Peyer's patch (tissue), 4 donors: ENCODE data around the gene CELSR1. TPM values are rescaled to one million over a fixed set of nuclear protein-coding genes. Genes with fewer than 3 reads are reported as not detected.
A peak's percentile ranks its signal among the peaks of the same experiment; 100 is the strongest.

ENCODE experiments used
- DNase-seq, 3 donors: peaks; one replicate each; pipeline ENCODE4 v3.0.0-alpha.2; 2017 to 2019
- H3K27ac ChIP-seq, 4 donors: fragments of 200-600 bp; sonication (generic); one replicate each; pipeline ENCODE4 v1.5.1; 2016 to 2019
- H3K27me3 ChIP-seq, 2 donors: fragments of 200-600 bp; sonication (generic); one replicate each; pipeline ENCODE4 v1.5.1; 2019
- H3K36me3 ChIP-seq, 3 donors: fragments of 200-600 bp; sonication (generic); one replicate each; pipeline ENCODE4 v1.5.1; 2016 to 2019
- H3K4me1 ChIP-seq, 4 donors: fragments of 200-600 bp; sonication (generic); one replicate each; pipeline ENCODE4 v1.5.1; 2016 to 2019
- H3K4me3 ChIP-seq, 4 donors: fragments of 200-600 bp; sonication (generic); 1 replicate in 3 of 4; 2 replicates in 1 of 4; pipeline ENCODE4 v1.5.1; 2016 to 2019; ENCODE audit warnings: mild to moderate bottlenecking in 1 of 4
- H3K9me3 ChIP-seq, 4 donors: fragments of 200-600 bp; sonication (generic); one replicate each; pipeline ENCODE4 v1.5.1; 2016 to 2019; ENCODE audit warnings: mild to moderate bottlenecking in 1 of 4
- POLR2A ChIP-seq, 2 donors: fragments of 450-650 bp; IDR thresholded peaks; one replicate each; pipeline ENCODE4 v1.5.1; 2017; ENCODE audit warnings: antibody characterized with exemption in 2 of 2, mild to moderate bottlenecking in 2 of 2, moderate library complexity in 2 of 2
- total RNA-seq, 4 donors: library from RNA; depleted of rRNA; stranded (reverse); fragments of >200 nt; gene quantifications; one replicate each; pipeline ENCODE4 v1.1.0, GENCODE V29; 2016
- TF ChIP-seq, protein P1 (sequence below), 6 experiments: fragments of 450-650 bp in 4 of 6; fragments of 200-600 bp in 2 of 6; sonication (generic) in 1 of 6; IDR thresholded peaks; one replicate each; pipeline ENCODE4 v1.5.1; 2017 to 2019; ENCODE audit warnings: antibody characterized with exemption in 6 of 6, mild to moderate bottlenecking in 3 of 6, moderate library complexity in 1 of 6

CELSR1 gene
- total RNA-seq, 4 donors from 2014 or later: 1.1 to 22.3 (median 1.5) TPM

DNA sequence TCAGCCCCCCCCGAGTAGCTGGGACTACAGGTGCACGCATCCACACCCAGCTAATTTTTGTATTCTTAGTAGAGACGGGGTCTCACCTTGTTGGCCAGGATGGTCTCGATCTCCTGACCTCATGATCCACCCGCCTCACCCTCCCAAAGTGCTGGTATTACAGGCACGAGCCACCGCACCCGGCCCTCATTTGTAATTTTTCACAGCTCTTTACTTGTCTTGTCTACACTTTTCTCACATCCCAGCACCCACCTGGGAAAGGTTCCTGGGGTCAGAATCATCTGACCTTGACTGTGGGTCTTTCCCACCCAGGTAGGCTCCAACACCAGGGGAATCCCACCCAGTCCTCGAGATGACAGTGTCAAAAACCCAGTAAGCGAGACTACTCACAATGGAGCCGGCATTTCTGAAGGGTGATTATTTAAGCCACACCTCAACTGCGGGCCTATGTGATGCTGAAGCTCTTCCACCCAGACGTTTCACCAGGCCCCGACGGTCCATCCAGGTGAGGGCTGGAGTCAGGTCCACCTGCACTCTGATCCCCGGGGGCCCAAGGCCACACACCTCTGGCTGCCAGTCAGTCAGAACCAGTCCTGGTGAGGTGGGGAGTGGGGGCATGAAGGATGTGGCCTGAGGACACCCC, 23.4 kb downstream of the CELSR1 start:
- no peaks in the 10 kb centered on the region for H3K27me3 ChIP-seq
- no peak overlapping the region for H3K4me3 ChIP-seq
- no peak for DNase-seq
- H3K27ac ChIP-seq: no peak overlapping the region
- no peaks in the 10 kb centered on the region for H3K9me3 ChIP-seq
- TF ChIP-seq POLR2A (IDR thresholded peaks at IDR 0.05): no peak
- TF ChIP-seq, protein P1, sequence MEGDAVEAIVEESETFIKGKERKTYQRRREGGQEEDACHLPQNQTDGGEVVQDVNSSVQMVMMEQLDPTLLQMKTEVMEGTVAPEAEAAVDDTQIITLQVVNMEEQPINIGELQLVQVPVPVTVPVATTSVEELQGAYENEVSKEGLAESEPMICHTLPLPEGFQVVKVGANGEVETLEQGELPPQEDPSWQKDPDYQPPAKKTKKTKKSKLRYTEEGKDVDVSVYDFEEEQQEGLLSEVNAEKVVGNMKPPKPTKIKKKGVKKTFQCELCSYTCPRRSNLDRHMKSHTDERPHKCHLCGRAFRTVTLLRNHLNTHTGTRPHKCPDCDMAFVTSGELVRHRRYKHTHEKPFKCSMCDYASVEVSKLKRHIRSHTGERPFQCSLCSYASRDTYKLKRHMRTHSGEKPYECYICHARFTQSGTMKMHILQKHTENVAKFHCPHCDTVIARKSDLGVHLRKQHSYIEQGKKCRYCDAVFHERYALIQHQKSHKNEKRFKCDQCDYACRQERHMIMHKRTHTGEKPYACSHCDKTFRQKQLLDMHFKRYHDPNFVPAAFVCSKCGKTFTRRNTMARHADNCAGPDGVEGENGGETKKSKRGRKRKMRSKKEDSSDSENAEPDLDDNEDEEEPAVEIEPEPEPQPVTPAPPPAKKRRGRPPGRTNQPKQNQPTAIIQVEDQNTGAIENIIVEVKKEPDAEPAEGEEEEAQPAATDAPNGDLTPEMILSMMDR (IDR thresholded peaks at IDR 0.05): no peak
- no peaks in the 10 kb centered on the region for H3K4me1 ChIP-seq
- H3K36me3 ChIP-seq: no peaks in the 10 kb centered on the region

GRCh38 chr22:46512683-46513082, 24.7 kb downstream of the CELSR1 start:
- Histone ChIP-seq H3K27ac (no peak overlapping the region), H3K4me3 (no peak overlapping the region), H3K36me3 (no peaks in the 10 kb centered on the region), H3K4me1 (no peaks in the 10 kb centered on the region), H3K27me3 (no peaks in the 10 kb centered on the region), H3K9me3 (no peaks in the 10 kb centered on the region)
- no peak for DNase-seq
- TF ChIP-seq POLR2A (IDR thresholded peaks at IDR 0.05): no peak
- TF ChIP-seq, protein P1 (IDR thresholded peaks at IDR 0.05): no peak

DNA sequence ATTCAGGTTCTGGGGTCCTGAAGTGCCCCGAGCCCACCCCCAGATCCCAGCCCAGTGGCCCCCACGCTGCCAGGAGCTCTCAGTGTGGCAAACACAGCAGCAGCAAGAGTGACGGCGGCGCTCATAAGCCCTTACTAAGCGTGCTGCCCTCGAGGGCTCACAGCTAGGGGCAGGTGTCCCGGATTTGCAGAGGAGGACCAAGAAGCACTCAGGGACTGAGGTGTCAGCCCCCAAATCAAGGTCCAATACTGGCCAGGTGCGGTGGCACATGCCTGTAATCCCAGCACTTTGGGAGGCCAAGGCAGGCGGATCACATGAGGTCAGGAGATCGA, 25.4 kb downstream of the CELSR1 start:
- H3K27me3 ChIP-seq: no peaks in the 10 kb centered on the region
- H3K4me3 ChIP-seq: no peak overlapping the region
- DNase-seq: no peak
- TF ChIP-seq, protein P1 (IDR thresholded peaks at IDR 0.05): no peak
- no peak for TF ChIP-seq POLR2A (IDR thresholded peaks at IDR 0.05)
- no peaks in the 10 kb centered on the region for H3K36me3 ChIP-seq
- no peaks in the 10 kb centered on the region for H3K9me3 ChIP-seq
- H3K4me1 ChIP-seq: no peaks in the 10 kb centered on the region
- no peak overlapping the region for H3K27ac ChIP-seq

- TF ChIP-seq, protein P1 (IDR thresholded peaks at IDR 0.05): no peak
- no peak for TF ChIP-seq POLR2A (IDR thresholded peaks at IDR 0.05)
- DNase-seq: peak in 1 of 3 donors; percentile 44
Observed at GRCh38 chr22:46511151-46512038, 26.0 kb downstream of the CELSR1 start.

DNA sequence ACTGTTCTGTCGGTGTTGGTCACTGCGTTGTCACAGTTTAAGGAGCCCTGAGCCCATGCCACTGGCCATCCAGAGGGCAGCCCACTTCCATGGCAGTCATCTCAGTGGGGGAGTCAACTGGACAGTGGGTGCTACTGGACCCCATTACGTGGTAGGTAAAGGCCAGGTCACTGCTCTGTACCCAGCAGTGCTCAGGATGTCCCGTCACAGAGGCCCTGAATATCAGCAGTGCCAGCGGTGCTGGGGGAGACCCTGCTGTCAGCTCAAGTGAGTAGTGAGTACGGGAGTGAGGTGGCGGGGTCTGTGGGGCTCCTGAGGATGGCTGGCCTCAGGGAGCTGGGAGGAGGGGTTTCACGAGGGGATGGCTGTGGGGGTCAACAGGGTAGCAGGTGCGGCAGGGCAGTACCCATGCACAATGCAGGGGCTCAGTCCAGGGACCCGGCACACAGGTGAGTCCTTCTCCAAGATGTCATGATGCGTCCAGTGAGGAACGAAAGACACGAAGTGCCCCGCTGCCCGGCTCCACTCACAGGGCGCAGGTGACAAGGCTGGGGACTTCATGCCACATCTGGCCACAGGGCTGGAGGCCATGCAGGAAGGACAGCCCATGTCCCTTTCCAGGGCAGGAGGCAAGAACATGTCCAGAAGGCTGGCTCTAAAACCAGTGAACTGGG, 27.9 kb downstream of the CELSR1 start:
- TF ChIP-seq POLR2A (IDR thresholded peaks at IDR 0.05): no peak
- Histone ChIP-seq H3K27ac (no peak overlapping the region), H3K9me3 (no peaks in the 10 kb centered on the region), H3K36me3 (no peaks in the 10 kb centered on the region), H3K27me3 (no peaks in the 10 kb centered on the region), H3K4me1 (no peaks in the 10 kb centered on the region), H3K4me3 (no peak overlapping the region)
- no peak for DNase-seq

More at GRCh38 chr22:46511151-46512038, 26.0 kb downstream of the CELSR1 start:
- H3K4me1 ChIP-seq: no peaks in the 10 kb centered on the region
- H3K27ac ChIP-seq: no peak overlapping the region
- no peaks in the 10 kb centered on the region for H3K36me3 ChIP-seq
- no peaks in the 10 kb centered on the region for H3K27me3 ChIP-seq
- H3K4me3 ChIP-seq: no peak overlapping the region
- no peaks in the 10 kb centered on the region for H3K9me3 ChIP-seq
